Right ventricle myocardium superior (tissue), 1 donor: ENCODE data around the gene SPRR2G. TPM values are rescaled to one million over a fixed set of nuclear protein-coding genes. Genes with fewer than 3 reads are reported as not detected.
"Not testable (repeated sequence)": the region's sequence is repeated elsewhere in the genome, so short reads cannot be mapped to it uniquely, and the experiment has no call there.

Source experiments
- ATAC-seq: fragments of 200-7000 bp; cut with Tn5 transposase; one replicate; pipeline ENCODE4 v1.9.1; 2020; ENCODE audit warnings: mild to moderate bottlenecking; ENCODE audit not compliant: poor library complexity
- DNase-seq: peaks from one replicate; pipeline ENCODE4 v3.0.0-alpha.2; 2020
- intact Hi-C: fragments of 100-400 bp; cut with DNase I; formaldehyde crosslinking; loops from one replicate; pipeline ENCODE4 v1.11.2; 2022
- total RNA-seq: library from RNA; stranded (reverse); fragmentation: NEBNext Ultra II Directional; extraction: Animal tissue kit (Norgen Biotek cat#: 25700); gene quantifications from one replicate; pipeline ENCODE4 v1.2.1, GENCODE V29; 2021
- donor health status: DM: no; HTN: yes; CAD: no; lungs with severe emphysema.

The SPRR2G gene
- total RNA-seq, 1 donor from 2014 or later, result not detected

DNA sequence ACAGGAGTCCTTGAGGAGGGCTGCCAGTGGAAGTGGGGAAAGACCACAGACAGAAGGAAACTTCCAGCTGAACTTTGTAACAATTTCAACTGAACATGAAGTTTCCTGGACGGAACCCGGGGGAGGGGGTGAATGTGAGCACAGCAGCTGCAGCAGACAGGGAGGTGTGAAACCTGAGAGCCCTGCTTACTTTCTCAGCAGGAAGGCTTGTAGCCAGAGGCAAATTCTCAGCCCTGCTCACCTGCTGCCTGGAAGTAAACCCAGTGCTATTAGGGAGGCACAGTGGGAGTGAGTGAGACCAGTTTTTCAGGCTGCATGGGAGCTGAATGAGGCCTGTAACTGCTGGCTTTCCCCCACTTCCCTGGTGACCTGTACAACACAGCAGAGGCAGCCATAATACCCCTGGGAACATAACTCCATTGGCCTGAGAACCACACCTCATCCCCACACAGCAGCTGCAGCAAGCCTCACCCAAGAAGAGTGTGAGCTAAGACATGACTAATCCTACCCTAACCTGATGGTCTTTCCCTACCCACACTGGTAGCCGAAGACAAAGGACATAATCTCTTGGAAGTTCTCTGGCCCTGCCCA lies 27.8 kb downstream of the SPRR2G start:
- DNase-seq (no peak), ATAC-seq (no peak)
- intact Hi-C loops, result no loop called here

- no peak for ATAC-seq
- DNase-seq, result no peak
- intact Hi-C loops, result no loop called here
Measured at GRCh38 chr1:153120945-153121344, 29.7 kb downstream of the SPRR2G start.

- ATAC-seq (no peak), DNase-seq (no peak)
- intact Hi-C loops, result no loop called here
Measured at GRCh38 chr1:153119491-153119971, 31.2 kb downstream of the SPRR2G start.

DNA sequence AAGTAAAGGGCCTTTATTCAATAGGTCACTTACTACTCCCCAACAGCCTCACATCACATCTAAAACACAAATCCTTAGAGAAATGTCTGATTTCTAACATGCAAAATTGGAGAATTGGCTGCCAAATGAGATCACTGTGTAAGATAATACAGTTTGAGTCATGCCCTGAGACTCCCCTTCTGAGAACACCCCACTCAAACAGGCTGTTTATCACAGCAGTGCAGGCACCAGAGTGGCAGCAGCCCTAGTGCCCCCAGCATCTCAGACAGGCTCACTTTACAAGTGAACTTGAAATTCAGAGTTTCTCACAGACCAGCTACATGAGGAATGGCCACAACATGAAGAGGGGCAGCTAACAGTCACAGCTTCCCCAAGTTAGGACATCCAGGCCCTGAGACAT lies 35.4 kb downstream of the SPRR2G start:
- ATAC-seq, DNase-seq, intact Hi-C loops: not testable (repeated sequence)

GRCh38 chr1:153113416-153113815 lies 37.3 kb downstream of the SPRR2G start, which contains the start of gene SPRR2F:
Gene SPRR2F (minus strand): TSS chr1:153113516. CDS start chr1:153112733, 783 bp downstream.
- intact Hi-C loops, result no loop called here
- no peak for DNase-seq
- ATAC-seq, result no peak

- DNase-seq, ATAC-seq, intact Hi-C loops: not testable (repeated sequence)
Measured at GRCh38 chr1:153112454-153112853, 38.2 kb downstream of the SPRR2G start.

- no peak for ATAC-seq
- no peak for DNase-seq
- intact Hi-C loops, result no loop called here
Measured at GRCh38 chr1:153100245-153100644, 50.4 kb downstream of the SPRR2G start.

Other genes starting within 250 kb of the SPRR2G start
- gene IVL, start 242.3 kb downstream of the SPRR2G start, total RNA-seq, result not detected
- gene SPRR5, start 203.7 kb downstream of the SPRR2G start, total RNA-seq, result not detected
- gene SPRR4, start 180.2 kb downstream of the SPRR2G start, total RNA-seq, result not detected
- gene SPRR1A, start 166.8 kb downstream of the SPRR2G start, total RNA-seq, result not detected
- not detected for gene SPRR3, start 149.1 kb downstream of the SPRR2G start, total RNA-seq
- not detected for gene SPRR1B, start 119.7 kb downstream of the SPRR2G start, total RNA-seq
- gene SPRR2D, start 109.8 kb downstream of the SPRR2G start, total RNA-seq, result not detected
- not detected for gene SPRR2A, start 93.4 kb downstream of the SPRR2G start, total RNA-seq
- gene SPRR2B, start 79.3 kb downstream of the SPRR2G start, total RNA-seq, result not detected
- not detected for gene SPRR2E, start 56.4 kb downstream of the SPRR2G start, total RNA-seq
- gene SPRR2F, start 37.4 kb downstream of the SPRR2G start, total RNA-seq, result not detected
- gene LELP1, start 52.5 kb upstream of the SPRR2G start, total RNA-seq, result not detected
- not detected for gene PRR9, start 66.7 kb upstream of the SPRR2G start, total RNA-seq
- gene LORICRIN, start 108.8 kb upstream of the SPRR2G start, total RNA-seq, result not detected
- not detected for gene PGLYRP3, start 162.1 kb upstream of the SPRR2G start, total RNA-seq
- not detected for gene PGLYRP4, start 198.0 kb upstream of the SPRR2G start, total RNA-seq
- 111 TPM for gene S100A9, start 207.0 kb upstream of the SPRR2G start, total RNA-seq
- gene S100A12, start 224.7 kb upstream of the SPRR2G start, total RNA-seq, result 2.4 TPM
- 42.5 TPM for gene S100A8, start 240.2 kb upstream of the SPRR2G start, total RNA-seq